Ishikawa (cell line): ENCODE results near the gene TBL1Y.

ENCODE experiments used
- CEBPB ChIP-seq: IDR thresholded peaks from 2 replicates; pipeline ENCODE4 v1.6.1; 2012
- CREB1 ChIP-seq: IDR thresholded peaks from 2 replicates; pipeline ENCODE4 v1.6.1; 2012; ENCODE audit warnings: low read depth
- EP300 ChIP-seq: IDR thresholded peaks from 2 replicates; pipeline ENCODE4 v1.6.1; 2012; ENCODE audit warnings: borderline replicate concordance
- RAD21 ChIP-seq: IDR thresholded peaks from 2 replicates; pipeline ENCODE4 v1.6.1; 2012; ENCODE audit warnings: low read depth
- TCF12 ChIP-seq: IDR thresholded peaks from 2 replicates; pipeline ENCODE4 v1.6.1; 2012; ENCODE audit warnings: low read depth
- YY1 ChIP-seq: IDR thresholded peaks from 2 replicates; pipeline ENCODE4 v1.6.1; 2012; ENCODE audit warnings: low read depth
- ZBTB7A ChIP-seq: IDR thresholded peaks from 2 replicates; pipeline ENCODE4 v1.6.1; 2012; ENCODE audit warnings: low read depth
- TF ChIP-seq, protein P1 (sequence below): IDR thresholded peaks from 2 replicates; pipeline ENCODE4 v1.6.1; 2012
- TF ChIP-seq, protein P2 (sequence below): IDR thresholded peaks from 2 replicates; pipeline ENCODE4 v1.6.1; 2012

DNA sequence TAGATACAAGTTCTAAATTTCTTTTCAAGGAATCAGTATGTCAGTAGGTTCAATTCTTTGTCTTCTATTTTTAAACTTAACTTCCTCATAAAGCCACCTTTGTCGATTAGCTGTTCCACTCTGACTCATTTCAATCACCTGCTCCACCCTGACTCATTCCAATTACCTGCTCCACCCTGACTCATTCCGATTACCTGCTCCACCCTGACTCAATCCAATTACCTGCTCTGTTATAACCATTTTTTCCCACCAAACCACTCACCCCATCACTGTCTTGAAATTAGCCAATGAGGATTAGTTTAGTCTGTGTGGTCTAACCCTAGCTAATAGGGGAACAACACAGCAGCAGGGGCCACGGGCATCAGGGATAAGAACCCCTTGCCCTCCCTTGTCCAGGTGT, 199.6 kb downstream of the TBL1Y start:
- TF ChIP-seq CREB1, result no peak
- TF ChIP-seq, protein P1, sequence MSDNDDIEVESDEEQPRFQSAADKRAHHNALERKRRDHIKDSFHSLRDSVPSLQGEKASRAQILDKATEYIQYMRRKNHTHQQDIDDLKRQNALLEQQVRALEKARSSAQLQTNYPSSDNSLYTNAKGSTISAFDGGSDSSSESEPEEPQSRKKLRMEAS, result no peak
- no peak for TF ChIP-seq CEBPB
- no peak for TF ChIP-seq YY1
- TF ChIP-seq, protein P2, sequence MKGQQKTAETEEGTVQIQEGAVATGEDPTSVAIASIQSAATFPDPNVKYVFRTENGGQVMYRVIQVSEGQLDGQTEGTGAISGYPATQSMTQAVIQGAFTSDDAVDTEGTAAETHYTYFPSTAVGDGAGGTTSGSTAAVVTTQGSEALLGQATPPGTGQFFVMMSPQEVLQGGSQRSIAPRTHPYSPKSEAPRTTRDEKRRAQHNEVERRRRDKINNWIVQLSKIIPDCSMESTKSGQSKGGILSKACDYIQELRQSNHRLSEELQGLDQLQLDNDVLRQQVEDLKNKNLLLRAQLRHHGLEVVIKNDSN, result no peak
- TF ChIP-seq ZBTB7A, result no peak
- no peak for TF ChIP-seq RAD21
- no peak for TF ChIP-seq TCF12
- no peak for TF ChIP-seq EP300
